NCI-H1417 treated with DMSO at 0.1 percent for 48 hours (cell line): ENCODE results near the gene TMEM108.

Source experiments
- DNase-seq: peaks from one replicate; lab custom pipeline; 2025; lab: John Stamatoyannopoulos, UW

Gene TMEM108

DNA sequence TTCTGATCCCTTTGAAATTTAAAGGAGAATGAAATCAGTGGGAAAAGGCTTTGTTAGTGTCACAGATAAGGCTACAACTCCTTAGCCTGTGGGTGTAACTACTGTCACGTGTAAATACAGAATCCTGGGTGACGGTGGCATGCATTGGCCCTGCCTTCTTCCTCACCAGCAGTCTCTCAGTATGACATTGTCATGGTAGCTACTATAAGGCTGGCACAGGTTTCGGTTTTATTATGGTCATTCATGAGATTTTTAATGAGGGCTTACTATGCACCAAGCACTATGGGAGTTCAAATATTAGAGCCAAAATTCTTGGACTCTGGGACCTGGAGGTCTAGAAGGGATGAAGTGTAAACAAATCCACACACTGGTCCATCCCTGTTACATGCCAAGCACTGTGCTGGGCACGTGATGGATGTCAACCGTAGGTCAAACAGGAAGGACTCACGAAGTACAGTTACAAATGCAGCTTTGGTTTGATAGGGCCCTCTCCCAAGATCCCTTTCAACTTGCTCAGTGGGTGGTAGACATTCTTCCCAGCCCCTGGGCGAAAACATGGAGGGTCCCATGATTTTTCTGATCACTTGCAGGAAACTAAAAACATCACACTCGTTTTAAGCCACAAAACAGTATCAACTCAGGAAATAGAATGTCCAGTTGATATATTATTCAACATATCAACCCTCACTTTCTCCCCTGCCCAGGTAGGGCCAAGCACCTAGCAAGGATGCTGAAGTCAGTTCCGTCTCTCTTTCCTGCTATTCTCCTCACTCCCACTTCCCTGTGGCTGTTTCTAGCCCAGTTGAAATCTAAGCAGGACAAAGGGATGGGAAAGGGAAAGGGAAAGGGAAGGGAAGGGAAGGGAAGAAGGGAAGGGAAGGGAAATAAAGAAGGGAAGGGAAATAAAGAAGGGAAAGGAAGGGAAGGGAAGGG is 387.0 kb downstream of the TMEM108 start:
- no peak for DNase-seq

DNA sequence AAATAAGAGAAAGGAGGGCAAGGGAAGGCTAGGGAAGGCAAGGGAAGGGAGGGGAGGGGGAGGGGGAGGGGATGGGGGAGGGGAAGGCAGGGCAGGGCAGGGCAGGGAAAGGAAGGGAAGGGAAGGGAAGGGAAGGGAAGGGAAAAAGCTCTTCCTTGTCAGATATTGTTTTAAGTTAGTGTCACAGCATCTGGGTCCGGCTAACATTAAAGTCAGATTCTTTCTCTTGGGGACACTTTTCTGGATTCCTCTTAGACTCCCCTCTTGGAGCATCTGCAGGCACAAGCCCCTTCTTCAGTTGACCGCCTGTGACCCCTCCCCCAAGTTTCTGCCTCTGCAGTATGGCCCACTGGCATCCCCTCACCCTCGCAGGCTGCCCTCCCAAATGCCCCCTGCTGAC is 387.7 kb downstream of the TMEM108 start:
- no peak for DNase-seq

DNA sequence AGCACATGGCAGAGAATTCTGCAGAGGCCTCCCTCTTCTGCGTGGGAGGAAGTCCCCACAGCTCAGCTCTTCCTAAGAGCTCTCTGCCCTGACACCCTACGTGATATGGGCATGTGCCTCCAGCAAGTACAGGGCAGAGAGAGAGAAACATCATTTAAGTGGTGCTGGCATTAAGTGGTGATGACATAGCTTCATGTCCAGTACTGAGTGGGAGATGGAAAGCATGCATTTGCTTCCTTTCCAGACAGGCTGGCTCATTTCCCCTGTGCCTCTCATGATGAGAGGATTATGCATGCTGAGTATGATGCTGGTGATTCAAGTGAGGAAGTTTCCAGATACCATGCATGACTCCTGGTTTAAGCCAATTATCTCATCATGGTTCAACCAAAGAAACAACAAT is 388.5 kb downstream of the TMEM108 start:
- DNase-seq, result no peak

DNA sequence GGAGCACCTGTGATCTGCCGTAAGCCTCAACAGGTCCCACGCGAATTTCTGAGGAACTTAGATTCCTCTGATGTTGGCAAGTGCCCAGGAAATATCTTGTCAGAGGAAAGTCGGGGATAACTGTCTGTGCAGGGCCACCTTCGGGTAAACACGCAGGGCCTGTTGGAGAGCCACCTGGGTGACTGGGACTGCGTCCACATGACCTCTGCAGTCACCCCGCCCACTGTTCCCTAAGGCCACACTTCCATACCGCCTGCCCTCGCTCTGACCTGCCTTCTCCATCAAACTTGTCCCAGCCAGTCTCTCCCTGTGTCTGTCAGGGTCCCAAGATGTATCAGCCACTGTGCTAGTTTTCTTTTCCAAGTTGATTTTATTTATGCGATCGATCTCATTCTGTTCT is 390.4 kb downstream of the TMEM108 start:
- DNase-seq, result no peak

DNA sequence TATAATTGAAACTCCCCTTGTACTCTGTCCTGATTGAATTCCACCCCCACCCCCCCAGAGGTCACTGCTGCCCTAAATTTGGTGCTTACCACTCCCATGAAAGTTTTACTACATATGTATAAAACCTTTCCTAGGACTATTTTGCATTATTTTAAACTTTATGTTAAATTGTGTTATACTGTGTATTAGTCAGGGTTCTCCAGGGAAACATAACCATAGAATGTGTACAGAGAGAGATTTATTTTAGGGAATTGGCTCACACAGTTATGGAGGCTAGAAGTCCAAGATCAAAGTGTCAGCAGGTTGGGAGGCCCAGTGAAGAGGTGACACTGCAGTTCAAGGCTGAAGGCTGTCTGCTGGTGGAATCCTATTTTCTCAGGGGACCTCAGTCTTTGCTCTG is 390.9 kb downstream of the TMEM108 start:
- DNase-seq, result no peak

DNA sequence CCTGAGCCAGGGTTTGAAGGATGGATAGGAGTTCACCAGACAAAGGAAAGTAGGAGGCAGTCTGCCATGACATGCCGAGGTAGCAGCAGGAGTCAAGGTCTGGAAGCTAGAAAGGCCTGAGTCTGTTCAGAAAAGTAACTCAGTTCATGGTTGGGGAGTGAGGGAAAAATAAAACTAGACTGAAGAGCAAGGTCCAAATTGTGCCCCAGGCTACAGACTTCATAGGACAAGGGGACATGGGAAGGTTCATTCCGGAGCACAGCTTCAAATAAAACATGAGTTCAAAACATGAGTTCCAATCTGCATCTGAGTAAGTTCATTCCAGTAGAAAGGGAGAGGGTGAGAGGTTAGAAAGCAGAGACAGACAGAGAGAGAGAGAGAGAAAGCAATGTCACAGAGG is 401.4 kb downstream of the TMEM108 start:
- DNase-seq, result no peak

DNA sequence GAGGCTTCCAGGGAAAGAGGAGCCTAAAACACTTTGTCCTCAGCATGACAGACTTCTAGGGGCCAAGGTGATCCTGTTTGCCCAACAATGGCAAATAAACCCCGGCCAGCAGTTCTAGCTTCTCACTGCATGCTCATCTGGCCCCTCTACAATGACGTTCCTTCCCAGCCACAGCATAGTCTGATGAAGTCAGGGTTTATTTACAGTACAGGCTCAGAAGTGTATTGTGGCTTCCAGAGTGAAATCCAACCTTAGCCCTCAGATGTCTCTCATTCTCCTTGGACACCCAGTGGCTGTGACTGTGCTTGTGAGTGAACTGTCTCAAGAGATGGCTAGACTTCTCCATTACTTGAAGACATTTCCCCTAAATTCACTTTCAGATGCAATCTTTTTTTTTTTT is 402.5 kb downstream of the TMEM108 start:
- DNase-seq, result no peak

DNA sequence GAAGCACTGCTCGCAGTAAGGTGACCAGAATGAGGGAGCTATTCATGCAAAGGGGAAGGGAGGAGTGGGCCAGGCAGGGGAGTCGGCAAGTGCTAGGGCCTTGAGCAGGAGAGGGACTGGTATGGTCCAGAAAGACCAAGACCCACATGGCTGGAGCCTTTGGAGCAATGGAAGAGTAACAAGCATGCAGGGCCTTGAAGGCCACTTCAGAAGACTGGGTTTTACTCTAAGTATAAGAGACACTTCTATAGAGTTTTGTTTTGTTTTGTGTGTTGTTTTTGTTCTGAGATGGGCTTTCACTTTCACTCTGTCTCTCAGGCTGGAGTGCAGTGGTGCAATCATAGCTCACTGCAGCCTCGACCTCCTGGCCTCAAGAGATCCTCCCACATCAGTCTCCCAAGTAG is 403.7 kb downstream of the TMEM108 start:
- no peak for DNase-seq

DNA sequence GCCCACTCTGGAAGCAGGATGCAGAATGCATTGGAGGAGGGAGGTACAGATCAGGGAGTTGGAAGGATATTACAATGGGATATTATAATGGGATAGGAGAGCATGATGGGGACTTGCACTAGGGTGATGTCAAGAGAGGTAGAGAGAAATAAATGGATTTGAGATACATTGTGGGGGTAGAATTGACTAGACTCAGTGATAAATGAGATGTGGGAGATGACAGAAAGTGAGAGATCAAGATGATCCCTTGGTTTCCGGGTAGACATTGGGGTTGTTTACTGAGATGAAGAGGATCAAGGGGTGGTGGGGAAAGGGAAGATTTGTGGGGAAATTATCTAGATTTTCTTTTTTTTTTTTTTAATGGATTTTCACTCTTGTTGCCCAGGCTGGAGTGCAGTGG is 404.3 kb downstream of the TMEM108 start:
- DNase-seq, result no peak

DNA sequence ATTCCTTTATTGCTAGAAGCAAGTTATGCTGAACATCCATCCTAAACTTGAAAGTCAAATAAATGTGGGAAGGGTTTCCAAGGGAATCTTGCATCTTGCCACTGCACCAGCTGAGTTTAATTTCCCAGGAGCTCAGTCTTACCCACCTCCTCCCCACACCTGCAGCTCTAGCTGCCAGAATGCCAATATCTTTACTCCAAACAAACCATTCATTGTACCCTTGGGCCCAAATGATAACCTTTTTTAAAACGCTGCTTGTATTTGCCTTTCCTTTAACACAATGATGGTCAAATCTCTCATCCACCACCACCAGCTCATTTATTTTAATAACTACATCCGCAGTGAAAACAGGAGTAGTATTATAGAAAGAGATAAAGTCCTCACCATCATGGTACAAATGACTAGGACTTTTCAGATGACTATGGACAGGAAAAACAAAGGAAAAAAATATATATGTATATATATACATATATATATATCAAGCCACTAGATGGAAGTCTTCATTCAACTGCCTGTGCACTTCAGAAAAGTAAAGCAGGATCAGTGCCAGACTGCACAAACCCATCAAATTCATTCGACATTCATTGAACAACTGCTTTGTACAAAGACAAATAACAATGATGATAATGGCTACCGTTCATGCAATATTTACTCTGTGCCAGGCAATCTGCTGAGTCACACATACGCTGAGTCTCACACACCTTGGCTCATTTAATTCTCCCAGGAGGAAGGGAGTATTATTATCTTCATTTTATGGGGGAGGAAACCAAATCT is 405.6 kb downstream of the TMEM108 start:
- no peak for DNase-seq

DNA sequence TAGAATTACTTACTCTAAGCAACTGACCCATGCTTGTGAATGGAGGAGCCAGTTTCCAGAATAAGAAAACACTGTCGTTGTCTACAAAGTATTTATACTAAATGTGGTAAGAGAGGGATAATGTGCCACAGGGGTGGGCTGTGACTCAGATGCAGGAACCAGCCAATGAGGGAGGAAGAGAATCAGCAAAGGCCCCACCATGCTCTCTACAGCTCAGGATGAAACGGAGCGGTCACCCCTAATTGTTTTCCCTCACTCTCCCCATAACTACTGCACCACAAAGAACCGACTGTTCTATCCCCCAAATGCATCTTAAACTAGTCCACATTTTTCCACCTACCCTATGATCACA is 406.2 kb downstream of the TMEM108 start:
- no peak for DNase-seq

DNA sequence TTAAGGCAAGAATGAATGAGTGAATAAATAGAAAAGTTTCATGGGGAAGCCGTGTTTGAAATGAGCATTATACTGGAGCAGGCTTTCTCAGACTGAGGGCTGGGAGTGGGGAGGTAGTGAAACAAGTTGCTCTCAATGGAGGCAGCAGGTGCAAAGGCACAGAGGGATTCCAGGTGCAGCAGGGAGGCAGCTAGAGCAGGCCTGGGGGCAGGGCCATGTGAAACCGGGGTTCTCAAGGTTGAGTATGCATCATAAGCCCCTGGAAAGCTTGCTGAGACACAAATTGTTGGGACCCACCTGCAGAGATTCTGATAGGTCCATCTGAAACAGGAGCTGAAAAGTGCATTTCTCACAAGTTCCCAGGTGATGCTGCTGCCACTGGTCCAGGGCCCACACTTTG is 406.9 kb downstream of the TMEM108 start:
- no peak for DNase-seq
